H9 (cell line): ENCODE results near the gene CD164L2. TPM values are rescaled to one million over a fixed set of nuclear protein-coding genes. Genes with fewer than 3 reads are reported as not detected.
A peak's percentile ranks its signal among the peaks of the same experiment; 100 is the strongest.

Experiments
- DNase-seq: peaks from one replicate; pipeline ENCODE4 v3.0.0-alpha.2; 2017
- H2AFZ ChIP-seq: one replicate; pipeline ENCODE4 v1.6.1; 2013; ENCODE audit warnings: mild to moderate bottlenecking, low read length, control low read depth, moderate library complexity
- H2AK5ac ChIP-seq: 2 replicates; pipeline ENCODE4 v1.6.1; 2013; ENCODE audit warnings: low read length, control low read depth, mixed read lengths; ENCODE audit not compliant: insufficient read length
- H2BK120ac ChIP-seq: one replicate; pipeline ENCODE4 v1.6.1; 2013; ENCODE audit warnings: low read depth, mild to moderate bottlenecking, low read length, control low read depth, inconsistent platforms; ENCODE audit not compliant: poor library complexity, severe bottlenecking
- H2BK12ac ChIP-seq: 2 replicates; pipeline ENCODE4 v1.6.1; 2013; ENCODE audit warnings: low read length, control low read depth, mixed read lengths, low read depth; ENCODE audit not compliant: insufficient read length
- H2BK15ac ChIP-seq: 2 replicates; pipeline ENCODE4 v1.6.1; 2013; ENCODE audit warnings: low read depth, low read length, control low read depth
- H2BK20ac ChIP-seq: one replicate; pipeline ENCODE4 v1.6.1; 2013; ENCODE audit warnings: low read depth, mild to moderate bottlenecking, low read length, control low read depth, inconsistent platforms; ENCODE audit not compliant: poor library complexity, severe bottlenecking
- H2BK5ac ChIP-seq: 2 replicates; pipeline ENCODE4 v1.6.1; 2013; ENCODE audit warnings: low read length, control low read depth, mixed read lengths; ENCODE audit not compliant: insufficient read length
- H3K14ac ChIP-seq: 2 replicates; pipeline ENCODE4 v1.6.1; 2013; ENCODE audit warnings: low read length, control low read depth; ENCODE audit not compliant: insufficient read depth
- H3K18ac ChIP-seq: 2 replicates; pipeline ENCODE4 v1.6.1; 2013; ENCODE audit warnings: low read depth, mild to moderate bottlenecking, mixed read lengths, low read length, control low read depth; ENCODE audit not compliant: insufficient read length
- H3K23ac ChIP-seq: 2 replicates; pipeline ENCODE4 v1.6.1; 2013; ENCODE audit warnings: low read length, control low read depth, mixed read lengths, low read depth; ENCODE audit not compliant: insufficient read length
- H3K23me2 ChIP-seq: 2 replicates; pipeline ENCODE4 v1.6.1; 2013; ENCODE audit warnings: low read depth, mild to moderate bottlenecking, mixed read lengths, low read length, control low read depth; ENCODE audit not compliant: insufficient read length, poor library complexity, severe bottlenecking
- H3K27ac ChIP-seq: 2 replicates; pipeline ENCODE4 v1.5.1; 2013; ENCODE audit warnings: low read length, control low read depth, mixed read lengths, low read depth; ENCODE audit not compliant: insufficient read length
- H3K27me3 ChIP-seq: 2 replicates; pipeline ENCODE4 v1.6.1; 2013; ENCODE audit warnings: low read length, control low read depth, inconsistent platforms; ENCODE audit not compliant: insufficient read depth
- H3K4ac ChIP-seq: 2 replicates; pipeline ENCODE4 v1.6.1; 2013; ENCODE audit warnings: low read depth, mild to moderate bottlenecking, control low read depth, inconsistent platforms, low read length, moderate library complexity
- H3K4me1 ChIP-seq: 2 replicates; pipeline ENCODE4 v1.6.1; 2013; ENCODE audit warnings: low read length, control low read depth, inconsistent platforms; ENCODE audit not compliant: insufficient read depth
- H3K4me2 ChIP-seq: 2 replicates; pipeline ENCODE4 v1.6.1; 2013; ENCODE audit warnings: low read length, control low read depth, mixed read lengths; ENCODE audit not compliant: insufficient read length, insufficient read depth
- H3K56ac ChIP-seq: 2 replicates; pipeline ENCODE4 v1.6.1; 2013; ENCODE audit warnings: low read depth, mild to moderate bottlenecking, mixed read lengths, low read length, control low read depth; ENCODE audit not compliant: insufficient read length
- H3K79me1 ChIP-seq: 2 replicates; pipeline ENCODE4 v1.6.1; 2013; ENCODE audit warnings: low read depth, mild to moderate bottlenecking, moderate library complexity, low read length, control low read depth, inconsistent platforms; ENCODE audit not compliant: insufficient read depth, poor library complexity, severe bottlenecking
- H3K79me2 ChIP-seq: 2 replicates; pipeline ENCODE4 v1.6.1; 2013; ENCODE audit warnings: low read length, control low read depth, inconsistent platforms; ENCODE audit not compliant: insufficient read depth
- H3K9ac ChIP-seq: 2 replicates; pipeline ENCODE4 v1.6.1; 2013; ENCODE audit warnings: low read length, control low read depth, mixed read lengths; ENCODE audit not compliant: insufficient read length; ENCODE audit errors: extremely low read depth
- H3K9me3 ChIP-seq: one replicate; pipeline ENCODE4 v1.6.1; 2013; ENCODE audit warnings: low read depth, low read length, inconsistent platforms; ENCODE audit not compliant: control insufficient read depth
- H3T11ph ChIP-seq: one replicate; pipeline ENCODE4 v1.6.1; 2013; ENCODE audit warnings: mild to moderate bottlenecking, low read length, control low read depth, inconsistent platforms
- H4K20me1 ChIP-seq: one replicate; pipeline ENCODE4 v1.6.1; 2013; ENCODE audit not compliant: control insufficient read depth, insufficient read length, insufficient read depth
- H4K5ac ChIP-seq: 2 replicates; pipeline ENCODE4 v1.6.1; 2013; ENCODE audit warnings: low read depth, mild to moderate bottlenecking, mixed read lengths, low read length, control low read depth; ENCODE audit not compliant: insufficient read length
- H4K8ac ChIP-seq: replicated peaks from 2 replicates; pipeline ENCODE4 v1.6.1; 2013; ENCODE audit warnings: low read length, control low read depth, mixed read lengths, low read depth; ENCODE audit not compliant: insufficient read length
- H4K91ac ChIP-seq: 2 replicates; pipeline ENCODE4 v1.6.1; 2013; ENCODE audit warnings: low read depth, mild to moderate bottlenecking, moderate library complexity, mixed read lengths, low read length, control low read depth; ENCODE audit not compliant: insufficient read length
- H3K27ac Mint-ChIP-seq, 3 experiments: 2 replicates in 2 of 3; 3 replicates in 1 of 3; pipeline ENCODE4 v1.8.0; 2020 to 2021; ENCODE audit warnings: mixed read lengths in 3 of 3, mild to moderate bottlenecking in 1 of 3, moderate library complexity in 1 of 3
- H3K27me3 Mint-ChIP-seq: 2 replicates; pipeline ENCODE4 v1.8.0; 2021; ENCODE audit warnings: low read depth, mild to moderate bottlenecking, moderate library complexity, mixed read lengths
- H3K36me3 Mint-ChIP-seq, 3 experiments: 2 replicates in 2 of 3; 3 replicates in 1 of 3; pipeline ENCODE4 v1.8.0; 2020 to 2021; ENCODE audit warnings: low read depth in 3 of 3, mixed read lengths in 3 of 3; ENCODE audit not compliant: insufficient read depth in 1 of 3
- H3K4me1 Mint-ChIP-seq, 2 experiments: 2 replicates each; pipeline ENCODE4 v1.8.0; 2020; ENCODE audit warnings: mixed read lengths in 2 of 2
- H3K4me3 Mint-ChIP-seq, 2 experiments: 2 replicates in 1 of 2; 3 replicates in 1 of 2; pipeline ENCODE4 v1.8.0; 2020 to 2021; ENCODE audit warnings: mild to moderate bottlenecking in 2 of 2, mixed read lengths in 2 of 2, moderate library complexity in 1 of 2
- H3K9me3 Mint-ChIP-seq, 2 experiments: 2 replicates in 1 of 2; 3 replicates in 1 of 2; pipeline ENCODE4 v1.8.0; 2020; ENCODE audit warnings: mild to moderate bottlenecking in 2 of 2, mixed read lengths in 2 of 2, moderate library complexity in 1 of 2
- CTCF ChIP-seq: fragments of 200-600 bp; sonication (generic); conservative IDR thresholded peaks from 3 replicates; pipeline ENCODE4 v1.8.0; 2021; ENCODE audit warnings: antibody characterized with exemption, mild to moderate bottlenecking
- WGBS: extraction: QIAGEN DNeasy Blood & Tissue Kit; methylation state at CpG from one replicate; pipeline ENCODE4 v1.1.7; 2013; ENCODE audit warnings: missing lambda C conversion rate, low lambda C conversion rate, mixed read lengths; ENCODE audit not compliant: insufficient read length; ENCODE audit errors: extremely low coverage; 5-methylcytosine and 5-hydroxymethylcytosine counted together
- total RNA-seq: library from RNA; stranded (reverse); gene quantifications from 2 replicates; pipeline ENCODE4 v1.2.1, GENCODE V29; 2021

Gene CD164L2
- total RNA-seq, 1 experiment from 2014 or later = 1.2 TPM

- Histone ChIP-seq H3K18ac (no peak overlapping the region), H2BK120ac (no peak overlapping the region), H2BK12ac (no peak overlapping the region), H3K79me2 (peaks cover 5% of the 10 kb centered on the region; the same call in 1 of the 2 replicates), H4K91ac (no peak overlapping the region), H4K8ac (no peak overlapping the region), H3K9ac (no peak overlapping the region), H3K4me1 (peaks cover 15% of the 10 kb centered on the region; the same call in 1 of the 2 replicates), H3K27me3 (no peaks in the 10 kb centered on the region), H2BK15ac (no peak overlapping the region), H3K56ac (no peak overlapping the region), H3K79me1 (peaks cover 2% of the 10 kb centered on the region), H4K20me1 (no peaks in the 10 kb centered on the region), H3K14ac (no peak overlapping the region), H3K23me2 (no peaks in the 10 kb centered on the region), H3K23ac (no peak overlapping the region), H3K4ac (peak overlapping the region; percentile 42; the same call in 1 of the 2 replicates), H3K4me2 (no peak overlapping the region), H2BK5ac (no peak overlapping the region), H3T11ph (no peak overlapping the region), H2BK20ac (no peak overlapping the region), H3K27ac (peak overlapping the region; percentile 60), H4K5ac (no peak overlapping the region), H2AK5ac (no peak overlapping the region), H3K9me3 (no peaks in the 10 kb centered on the region), H2AFZ (no peak overlapping the region)
- Mint-ChIP-seq H3K27me3 (no peaks in the 10 kb centered on the region), H3K4me1 (peaks cover 39 to 43% of the 10 kb centered on the region in 2 experiments), H3K9me3 (no peaks in the 10 kb centered on the region), H3K36me3 (peaks cover 12 to 19% (median 18%) of the 10 kb centered on the region in 3 experiments; a peak in 6 of 7 replicates), H3K4me3 (peak overlapping the region in 1 of 2 experiments; percentile 15; a peak in 1 of 5 replicates), H3K27ac (peak overlapping the region; percentile 85 to 96 (median 86))
- TF ChIP-seq CTCF = no peak
- WGBS = no CpG with 5 or more reads among the region's 2 CpGs
- no peak for DNase-seq
These were observed 45.9 kb upstream of the CD164L2 start for GRCh38 chr1:27429029-27429425.
